ENCODE measurements around the gene PLCB1.
"Not testable (repeated sequence)": the region's sequence is repeated elsewhere in the genome, so short reads cannot be mapped to it uniquely, and the experiment has no call there.

Gene PLCB1

GRCh38 chr20:8454137-8454712 lies 322.2 kb downstream of the PLCB1 start:
- DNase-seq: peak; percentile 87

GRCh38 chr20:8456765-8457164 lies 324.7 kb downstream of the PLCB1 start:
- DNase-seq: no peak

GRCh38 chr20:8457978-8458377 lies 325.9 kb downstream of the PLCB1 start:
- peak; percentile 93 for DNase-seq

GRCh38 chr20:8461186-8461585 lies 329.1 kb downstream of the PLCB1 start:
- DNase-seq: no peak

- no peak for DNase-seq
Measured at GRCh38 chr20:8464368-8464767, 332.3 kb downstream of the PLCB1 start.

- DNase-seq: not testable (repeated sequence)
Measured at GRCh38 chr20:8466781-8467180, 334.7 kb downstream of the PLCB1 start.

GRCh38 chr20:8470156-8470555 lies 338.1 kb downstream of the PLCB1 start:
- no peak for DNase-seq

GRCh38 chr20:8471465-8471864 lies 339.4 kb downstream of the PLCB1 start:
- DNase-seq: no peak

- DNase-seq: peak; percentile 31
Measured at GRCh38 chr20:8473459-8473858, 341.4 kb downstream of the PLCB1 start.

- DNase-seq: no peak
Measured at GRCh38 chr20:8474027-8474668, 342.1 kb downstream of the PLCB1 start.

- DNase-seq: peak; percentile 99
Measured at GRCh38 chr20:8476021-8476420, 344.0 kb downstream of the PLCB1 start.

GRCh38 chr20:8480597-8480996 lies 348.5 kb downstream of the PLCB1 start:
- no peak for DNase-seq

- no peak for DNase-seq
Measured at GRCh38 chr20:8487696-8488095, 355.6 kb downstream of the PLCB1 start.

GRCh38 chr20:8489094-8489883 lies 357.2 kb downstream of the PLCB1 start:
- DNase-seq: no peak

GRCh38 chr20:8490076-8490830 lies 358.2 kb downstream of the PLCB1 start:
- no peak for DNase-seq

GRCh38 chr20:8492173-8492572 lies 360.1 kb downstream of the PLCB1 start:
- DNase-seq: no peak

GRCh38 chr20:8498571-8498970 lies 366.5 kb downstream of the PLCB1 start:
- DNase-seq: no peak

- DNase-seq: no peak
Measured at GRCh38 chr20:8504030-8504429, 372.0 kb downstream of the PLCB1 start.

GRCh38 chr20:8505476-8506200 lies 373.6 kb downstream of the PLCB1 start:
- peak; percentile 84 for DNase-seq

GRCh38 chr20:8507231-8507630 lies 375.2 kb downstream of the PLCB1 start:
- no peak for DNase-seq

GRCh38 chr20:8509809-8510208 lies 377.7 kb downstream of the PLCB1 start:
- DNase-seq: no peak

- no peak for DNase-seq
Measured at GRCh38 chr20:8510808-8511207, 378.7 kb downstream of the PLCB1 start.

GRCh38 chr20:8512003-8512402 lies 379.9 kb downstream of the PLCB1 start:
- DNase-seq: no peak

All from MV-4-11 (cell line).